Stimulated activated CD4-positive, alpha-beta T cell treated with anti-CD3 and anti-CD28 coated beads, TNF-alpha, amount 100 ng/mL, for 48 hours (primary cell): ENCODE data around the gene RASA4.
"Not testable (repeated sequence)": the region's sequence is repeated elsewhere in the genome, so short reads cannot be mapped to it uniquely, and the experiment has no call there.

Experiments used
- DNase-seq, 3 donors: peaks; one replicate each; pipeline ENCODE4 v3.0.0-alpha.2; 2020; ENCODE audit warnings: low read depth in 3 of 3

RASA4 gene

DNA sequence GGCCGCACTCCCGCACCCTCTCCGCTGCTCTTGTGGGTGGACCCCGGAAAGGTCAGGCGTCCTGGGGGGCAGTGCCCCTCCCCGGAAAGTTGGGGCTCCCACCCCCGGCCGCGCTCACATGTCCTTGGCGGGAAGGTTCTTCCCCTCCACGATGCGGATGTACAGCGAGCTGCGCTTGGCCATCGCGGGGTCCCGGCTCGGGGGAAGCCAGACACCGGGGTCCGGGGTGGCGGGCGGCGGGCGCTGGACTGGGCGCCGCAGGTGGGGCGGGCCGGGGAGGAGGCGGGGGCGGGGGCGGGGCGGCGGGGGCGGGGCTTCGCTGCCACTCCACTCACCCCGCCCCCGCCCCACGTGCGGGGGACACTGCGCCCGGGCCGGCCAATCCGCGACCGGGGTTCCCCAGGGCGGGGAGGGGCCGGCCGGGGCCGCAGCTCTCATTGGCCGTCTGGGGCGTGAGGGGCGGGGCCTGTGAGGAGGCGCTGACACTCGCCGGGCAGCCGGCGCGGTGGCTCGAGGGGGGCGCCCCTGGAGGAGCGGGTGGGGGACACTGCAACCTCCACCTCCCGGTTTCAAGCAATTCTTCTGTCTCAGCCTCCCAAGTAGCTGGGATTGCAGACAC, at the start of gene RASA4:
Gene RASA4, minus strand, starts transcription at position 250 of the 619 bp plus-strand sequence. Its CDS starts 67 bp downstream, at position 183.
- DNase-seq = not testable (repeated sequence)

GRCh38 chr7:102664765-102665164, 48.2 kb upstream of the RASA4 start:
- DNase-seq = not testable (repeated sequence)

DNA sequence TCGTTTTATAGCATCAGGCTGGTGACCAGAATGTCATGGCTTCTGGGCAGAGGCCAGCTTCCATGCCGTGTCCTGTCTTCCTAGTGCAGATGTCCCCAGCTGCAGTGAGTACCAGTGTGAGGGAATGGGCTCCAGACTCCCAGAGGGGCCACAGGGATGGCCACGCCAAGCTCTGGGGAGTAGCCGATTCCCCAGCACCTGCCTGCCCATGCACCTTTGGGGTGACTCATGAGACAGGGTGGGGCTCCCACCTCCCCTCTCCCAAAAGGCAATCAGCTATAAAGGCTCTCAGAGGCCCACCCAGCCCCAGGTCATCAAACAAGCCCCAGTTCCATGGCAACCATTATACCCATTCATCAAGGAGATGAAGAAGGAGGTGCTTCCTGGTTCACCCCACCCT, 33.4 kb upstream of the RASA4 start, which contains the start of gene SPDYE2B:
Gene SPDYE2B, plus strand, starts transcription at position 396 of the 400 bp plus-strand sequence. CDS start 2,030 bp downstream, outside the sequence.
- not testable (repeated sequence) for DNase-seq

- not testable (repeated sequence) for DNase-seq
Measured at GRCh38 chr7:102647813-102648212, 31.3 kb upstream of the RASA4 start.

GRCh38 chr7:102643404-102643803, 26.8 kb upstream of the RASA4 start:
- not testable (repeated sequence) for DNase-seq

- DNase-seq = not testable (repeated sequence)
Measured at GRCh38 chr7:102642691-102643090, 26.1 kb upstream of the RASA4 start, which contains the start of gene UPK3BL1. TSS of gene UPK3BL1 (minus strand) at chr7:102642791. CDS start at chr7:102642741, 50 bp downstream.

DNA sequence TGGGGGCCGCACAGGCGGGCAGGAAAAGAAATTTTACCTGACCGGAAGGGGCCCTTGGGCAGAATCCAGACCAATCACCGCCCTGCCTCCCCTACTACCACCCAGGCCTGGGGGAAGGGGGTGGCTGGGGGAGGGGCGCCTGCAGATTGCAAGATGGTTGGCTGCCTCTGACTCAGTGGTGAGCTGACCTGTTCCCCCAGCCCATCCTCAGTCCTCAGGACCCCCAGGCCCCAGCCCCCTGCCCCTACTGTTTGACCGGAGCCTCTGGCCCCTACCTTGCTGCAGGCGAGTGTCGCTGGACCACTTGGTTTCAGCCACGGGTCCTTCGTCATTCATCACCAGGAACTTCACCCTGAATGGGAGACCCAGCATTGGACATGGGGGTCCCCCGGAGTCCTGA, 22.3 kb upstream of the RASA4 start:
- DNase-seq = not testable (repeated sequence)

- not testable (repeated sequence) for DNase-seq
Measured at GRCh38 chr7:102636956-102637355, 20.4 kb upstream of the RASA4 start.

DNA sequence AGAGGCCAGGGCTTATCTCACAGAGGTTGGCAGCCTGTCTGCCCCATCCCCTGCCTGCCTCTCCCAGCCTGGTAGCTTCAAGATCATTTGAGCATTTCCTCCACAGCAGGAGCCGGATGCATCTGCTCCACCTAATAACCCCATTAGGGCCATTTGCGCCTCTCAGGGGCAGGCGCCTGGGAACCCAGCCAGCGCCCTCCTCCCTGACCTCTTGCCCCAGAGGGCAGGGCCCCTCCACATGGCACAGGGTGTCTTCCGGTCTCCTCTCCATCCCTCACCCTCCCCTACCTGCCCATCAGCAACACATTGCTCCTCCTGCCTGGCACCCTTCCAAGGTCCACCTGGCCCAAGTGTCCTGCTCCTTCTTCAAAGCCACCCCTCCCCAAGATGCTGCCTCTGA, 18.8 kb upstream of the RASA4 start:
- not testable (repeated sequence) for DNase-seq

- DNase-seq = not testable (repeated sequence)
Measured at GRCh38 chr7:102634299-102634698, 17.7 kb upstream of the RASA4 start.

- not testable (repeated sequence) for DNase-seq
Measured at GRCh38 chr7:102630622-102631021, 14.1 kb upstream of the RASA4 start.

DNA sequence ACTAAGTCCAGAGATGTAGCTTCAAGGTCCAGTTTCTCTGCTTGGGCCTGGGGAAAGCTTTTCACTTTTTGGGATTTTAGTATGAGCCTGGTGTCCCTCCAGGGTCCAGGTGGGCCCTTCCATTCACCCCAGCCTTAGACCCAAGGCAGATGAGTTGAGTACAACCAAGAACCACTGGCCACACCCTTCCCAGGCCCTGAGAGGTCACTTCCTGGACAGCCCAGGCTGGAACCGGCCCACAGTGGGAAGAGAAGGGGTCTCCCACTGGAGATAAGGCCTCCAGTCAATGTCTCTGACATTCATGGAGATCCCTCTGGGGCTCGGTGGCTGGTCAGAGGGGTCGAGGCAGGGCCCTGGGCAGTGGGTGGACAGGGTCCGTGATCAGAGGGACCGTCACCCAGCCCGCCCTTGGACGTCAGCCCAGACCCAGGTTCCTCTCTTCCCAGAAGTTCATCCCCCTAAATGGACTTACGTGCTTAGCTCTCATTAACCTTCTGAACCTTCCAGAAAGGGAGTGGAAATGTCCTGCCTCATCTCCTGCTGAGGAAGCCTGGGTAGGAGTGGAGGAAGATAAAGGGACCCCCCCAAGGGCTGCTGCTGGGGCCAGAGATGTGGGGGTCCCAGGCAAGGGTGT, 10.8 kb upstream of the RASA4 start:
- DNase-seq = not testable (repeated sequence)

DNA sequence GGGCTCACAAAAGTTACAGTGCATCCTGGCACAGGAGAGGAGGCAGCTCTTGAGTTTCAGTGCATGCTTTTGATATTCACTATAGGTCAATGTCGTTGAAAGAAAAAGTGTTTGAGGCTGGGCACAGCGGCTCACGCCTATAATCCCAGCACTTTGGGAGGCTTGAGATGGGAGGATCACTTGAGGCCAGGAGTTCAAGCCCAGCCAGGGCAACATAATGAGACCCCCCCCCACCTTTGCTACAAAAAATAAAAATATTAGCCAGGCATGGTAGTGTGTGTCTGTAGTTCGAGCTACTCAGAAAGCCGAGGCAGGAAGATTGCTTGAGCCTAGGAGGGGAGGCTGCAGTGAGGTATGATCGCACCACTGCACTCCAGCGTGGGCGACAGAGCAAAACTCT, 1.6 kb upstream of the RASA4 start:
- not testable (repeated sequence) for DNase-seq

DNA sequence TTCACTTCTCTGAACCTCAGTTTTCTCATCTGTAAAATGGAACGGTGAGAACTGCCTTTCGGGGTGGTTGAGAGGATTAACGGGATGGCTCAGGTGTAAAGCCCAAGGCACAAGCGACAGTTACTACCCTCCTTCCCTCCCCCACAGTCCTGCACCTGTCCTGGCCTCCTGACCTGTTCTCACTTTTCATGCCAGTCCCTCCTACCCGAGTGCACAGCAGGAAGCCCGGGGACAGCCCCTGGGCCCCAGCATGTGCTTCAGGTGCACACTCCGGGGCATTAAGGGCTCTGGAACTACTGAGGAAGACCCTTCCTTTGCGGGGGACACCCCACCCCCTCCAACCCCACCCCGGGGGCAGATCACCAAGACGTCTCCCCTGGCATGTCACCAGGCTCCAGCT, 626 bp downstream of the RASA4 start:
- DNase-seq = not testable (repeated sequence)

DNA sequence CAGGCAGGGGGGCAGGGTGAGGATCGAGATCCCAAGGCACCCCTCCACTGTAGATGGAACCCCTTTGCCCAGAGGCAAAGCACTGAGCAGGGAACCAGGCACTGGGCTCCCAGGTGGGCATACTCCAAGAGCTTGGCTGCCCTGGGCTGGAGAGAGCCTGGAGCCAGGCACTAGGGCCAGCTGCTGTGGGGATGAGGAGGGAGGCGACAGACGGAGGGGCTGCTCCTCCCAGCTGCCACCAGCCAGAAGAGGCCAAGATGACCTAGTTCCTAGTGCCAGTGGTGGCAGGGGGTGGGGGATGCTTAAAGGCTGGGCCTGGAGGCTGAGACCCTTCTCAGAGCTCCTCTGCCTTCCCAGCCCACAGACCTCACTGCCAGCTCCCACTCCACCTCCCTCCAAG, 1.7 kb downstream of the RASA4 start:
- not testable (repeated sequence) for DNase-seq

GRCh38 chr7:102614346-102614697, 2.2 kb downstream of the RASA4 start:
- DNase-seq = not testable (repeated sequence)

GRCh38 chr7:102613575-102614345, 2.8 kb downstream of the RASA4 start:
- not testable (repeated sequence) for DNase-seq

- DNase-seq = not testable (repeated sequence)
Measured at GRCh38 chr7:102611675-102612325, 4.8 kb downstream of the RASA4 start.

GRCh38 chr7:102611013-102611674, 5.4 kb downstream of the RASA4 start:
- DNase-seq = not testable (repeated sequence)

GRCh38 chr7:102610441-102610840, 6.1 kb downstream of the RASA4 start:
- DNase-seq = not testable (repeated sequence)

DNA sequence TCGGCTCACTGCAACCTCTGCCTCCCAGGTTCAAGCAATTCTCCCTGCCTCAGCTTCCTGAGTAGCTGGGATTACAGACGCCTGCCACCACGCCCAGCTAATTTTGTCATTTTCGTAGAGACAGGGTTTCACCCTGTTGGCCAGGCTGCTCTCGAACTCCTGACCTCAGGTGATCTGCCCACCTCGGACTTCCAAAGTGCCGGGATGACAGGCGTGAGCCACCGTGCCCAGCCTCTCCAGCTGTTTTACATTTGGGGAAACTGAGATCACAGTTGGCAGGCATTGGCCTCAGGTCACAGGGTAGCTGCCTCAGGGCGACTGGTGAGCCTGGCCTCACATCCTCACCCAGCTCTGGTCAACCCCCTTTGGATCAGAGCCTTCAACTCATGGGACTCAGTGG, 6.8 kb downstream of the RASA4 start:
- DNase-seq = not testable (repeated sequence)
